Peyer's patch (tissue), 4 donors: ENCODE measurements around the gene NKAIN2. TPM values are rescaled to one million over a fixed set of nuclear protein-coding genes. Genes with fewer than 3 reads are reported as not detected.

Experiments
- DNase-seq, 3 donors: peaks; one replicate each; pipeline ENCODE4 v3.0.0-alpha.2; 2017 to 2019
- H3K27ac ChIP-seq, 4 donors: fragments of 200-600 bp; sonication (generic); one replicate each; pipeline ENCODE4 v1.5.1; 2016 to 2019
- H3K27me3 ChIP-seq, 2 donors: fragments of 200-600 bp; sonication (generic); one replicate each; pipeline ENCODE4 v1.5.1; 2019
- H3K36me3 ChIP-seq, 3 donors: fragments of 200-600 bp; sonication (generic); one replicate each; pipeline ENCODE4 v1.5.1; 2016 to 2019
- H3K4me1 ChIP-seq, 4 donors: fragments of 200-600 bp; sonication (generic); one replicate each; pipeline ENCODE4 v1.5.1; 2016 to 2019
- H3K4me3 ChIP-seq, 4 donors: fragments of 200-600 bp; sonication (generic); 1 replicate in 3 of 4; 2 replicates in 1 of 4; pipeline ENCODE4 v1.5.1; 2016 to 2019; ENCODE audit warnings: mild to moderate bottlenecking in 1 of 4
- H3K9me3 ChIP-seq, 4 donors: fragments of 200-600 bp; sonication (generic); one replicate each; pipeline ENCODE4 v1.5.1; 2016 to 2019; ENCODE audit warnings: mild to moderate bottlenecking in 1 of 4
- POLR2A ChIP-seq, 2 donors: fragments of 450-650 bp; IDR thresholded peaks; one replicate each; pipeline ENCODE4 v1.5.1; 2017; ENCODE audit warnings: antibody characterized with exemption in 2 of 2, mild to moderate bottlenecking in 2 of 2, moderate library complexity in 2 of 2
- total RNA-seq, 4 donors: library from RNA; depleted of rRNA; stranded (reverse); fragments of >200 nt; gene quantifications; one replicate each; pipeline ENCODE4 v1.1.0, GENCODE V29; 2016
- TF ChIP-seq, protein P1 (sequence below), 6 experiments: fragments of 450-650 bp in 4 of 6; fragments of 200-600 bp in 2 of 6; sonication (generic) in 1 of 6; IDR thresholded peaks; one replicate each; pipeline ENCODE4 v1.5.1; 2017 to 2019; ENCODE audit warnings: antibody characterized with exemption in 6 of 6, mild to moderate bottlenecking in 3 of 6, moderate library complexity in 1 of 6

Gene NKAIN2
- total RNA-seq, 4 donors from 2014 or later: not detected

- no peaks in the 10 kb centered on the region for H3K36me3 ChIP-seq
- no peak overlapping the region for H3K4me3 ChIP-seq
- DNase-seq: no peak
- H3K9me3 ChIP-seq: no peaks in the 10 kb centered on the region
- no peak overlapping the region for H3K27ac ChIP-seq
- TF ChIP-seq POLR2A (IDR thresholded peaks at IDR 0.05): no peak
- TF ChIP-seq, protein P1, sequence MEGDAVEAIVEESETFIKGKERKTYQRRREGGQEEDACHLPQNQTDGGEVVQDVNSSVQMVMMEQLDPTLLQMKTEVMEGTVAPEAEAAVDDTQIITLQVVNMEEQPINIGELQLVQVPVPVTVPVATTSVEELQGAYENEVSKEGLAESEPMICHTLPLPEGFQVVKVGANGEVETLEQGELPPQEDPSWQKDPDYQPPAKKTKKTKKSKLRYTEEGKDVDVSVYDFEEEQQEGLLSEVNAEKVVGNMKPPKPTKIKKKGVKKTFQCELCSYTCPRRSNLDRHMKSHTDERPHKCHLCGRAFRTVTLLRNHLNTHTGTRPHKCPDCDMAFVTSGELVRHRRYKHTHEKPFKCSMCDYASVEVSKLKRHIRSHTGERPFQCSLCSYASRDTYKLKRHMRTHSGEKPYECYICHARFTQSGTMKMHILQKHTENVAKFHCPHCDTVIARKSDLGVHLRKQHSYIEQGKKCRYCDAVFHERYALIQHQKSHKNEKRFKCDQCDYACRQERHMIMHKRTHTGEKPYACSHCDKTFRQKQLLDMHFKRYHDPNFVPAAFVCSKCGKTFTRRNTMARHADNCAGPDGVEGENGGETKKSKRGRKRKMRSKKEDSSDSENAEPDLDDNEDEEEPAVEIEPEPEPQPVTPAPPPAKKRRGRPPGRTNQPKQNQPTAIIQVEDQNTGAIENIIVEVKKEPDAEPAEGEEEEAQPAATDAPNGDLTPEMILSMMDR (IDR thresholded peaks at IDR 0.05): no peak
- H3K27me3 ChIP-seq: no peaks in the 10 kb centered on the region
- H3K4me1 ChIP-seq: no peaks in the 10 kb centered on the region
These were observed 399.6 kb downstream of the NKAIN2 start for GRCh38 chr6:124203101-124203811.

DNA sequence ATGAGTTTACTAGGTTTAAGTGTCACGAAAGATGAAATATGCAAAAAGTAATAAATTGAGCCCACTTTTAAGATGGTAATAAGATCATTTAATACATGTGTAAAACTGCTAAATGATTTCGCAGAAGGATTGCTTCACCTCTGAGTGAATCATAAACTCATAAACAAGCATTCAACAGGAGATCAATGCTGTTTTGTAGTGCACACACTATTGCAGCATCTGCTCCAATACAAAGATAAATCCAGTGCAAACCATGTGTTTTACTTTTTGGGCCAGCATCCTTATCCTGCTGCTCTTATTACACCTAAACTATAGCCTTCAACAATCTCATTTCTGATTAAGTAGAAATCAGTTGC lies 400.1 kb downstream of the NKAIN2 start:
- Histone ChIP-seq H3K4me1 (no peaks in the 10 kb centered on the region), H3K4me3 (no peak overlapping the region), H3K27ac (no peak overlapping the region), H3K9me3 (no peaks in the 10 kb centered on the region), H3K36me3 (no peaks in the 10 kb centered on the region), H3K27me3 (no peaks in the 10 kb centered on the region)
- no peak for DNase-seq
- TF ChIP-seq, protein P1 (IDR thresholded peaks at IDR 0.05): no peak
- TF ChIP-seq POLR2A (IDR thresholded peaks at IDR 0.05): no peak

- Histone ChIP-seq H3K27ac (no peak overlapping the region), H3K27me3 (no peaks in the 10 kb centered on the region), H3K36me3 (no peaks in the 10 kb centered on the region), H3K4me3 (no peak overlapping the region), H3K9me3 (no peaks in the 10 kb centered on the region), H3K4me1 (no peaks in the 10 kb centered on the region)
- TF ChIP-seq, protein P1 (IDR thresholded peaks at IDR 0.05): no peak
- no peak for TF ChIP-seq POLR2A (IDR thresholded peaks at IDR 0.05)
- no peak for DNase-seq
These were observed 402.3 kb downstream of the NKAIN2 start for GRCh38 chr6:124205921-124206320.

- DNase-seq: no peak
- Histone ChIP-seq H3K27ac (no peak overlapping the region), H3K9me3 (no peaks in the 10 kb centered on the region)
These were observed 420.1 kb downstream of the NKAIN2 start for GRCh38 chr6:124223611-124224345.

GRCh38 chr6:124226396-124226795 lies 422.7 kb downstream of the NKAIN2 start:
- no peaks in the 10 kb centered on the region for H3K36me3 ChIP-seq
- H3K27ac ChIP-seq: no peak overlapping the region
- no peaks in the 10 kb centered on the region for H3K27me3 ChIP-seq
- TF ChIP-seq, protein P1 (IDR thresholded peaks at IDR 0.05): no peak
- no peak for TF ChIP-seq POLR2A (IDR thresholded peaks at IDR 0.05)
- H3K9me3 ChIP-seq: no peaks in the 10 kb centered on the region
- H3K4me1 ChIP-seq: no peaks in the 10 kb centered on the region
- DNase-seq: no peak
- no peak overlapping the region for H3K4me3 ChIP-seq

More at GRCh38 chr6:124223611-124224345, 420.1 kb downstream of the NKAIN2 start:
- TF ChIP-seq POLR2A (IDR thresholded peaks at IDR 0.05): no peak
- H3K4me1 ChIP-seq: no peaks in the 10 kb centered on the region
- no peaks in the 10 kb centered on the region for H3K36me3 ChIP-seq
- H3K4me3 ChIP-seq: no peak overlapping the region
- H3K27me3 ChIP-seq: no peaks in the 10 kb centered on the region

DNA sequence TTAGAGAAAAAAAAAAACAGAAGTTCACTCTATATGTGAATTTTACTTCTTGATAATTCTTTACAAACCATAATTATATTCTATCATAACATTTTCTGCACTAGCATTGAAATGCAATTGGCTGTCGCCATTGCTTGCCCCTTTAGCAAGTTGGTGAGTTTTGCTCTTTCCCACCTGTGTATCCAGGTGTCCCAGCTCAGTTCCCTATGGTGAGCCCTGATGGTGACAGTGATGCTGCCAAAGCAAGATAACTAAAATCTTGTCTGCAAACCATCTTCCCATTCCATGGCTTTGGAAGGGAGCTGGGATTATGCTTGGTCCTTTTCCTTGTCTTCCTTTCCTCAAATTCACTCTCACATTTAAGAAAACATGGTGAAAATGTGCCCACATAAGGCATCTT lies 429.6 kb downstream of the NKAIN2 start:
- Histone ChIP-seq H3K27ac (no peak overlapping the region), H3K4me3 (no peak overlapping the region), H3K4me1 (no peaks in the 10 kb centered on the region), H3K27me3 (no peaks in the 10 kb centered on the region), H3K9me3 (no peaks in the 10 kb centered on the region), H3K36me3 (no peaks in the 10 kb centered on the region)
- no peak for DNase-seq
- TF ChIP-seq, protein P1 (IDR thresholded peaks at IDR 0.05): no peak
- no peak for TF ChIP-seq POLR2A (IDR thresholded peaks at IDR 0.05)
